Chondrocyte (in vitro differentiated cells): ENCODE results near the gene PRKAR1B. TPM values are rescaled to one million over a fixed set of nuclear protein-coding genes. Genes with fewer than 3 reads are reported as not detected.
"Not testable (repeated sequence)": the region's sequence is repeated elsewhere in the genome, so short reads cannot be mapped to it uniquely, and the experiment has no call there.

Experiments
- DNase-seq: peaks from one replicate; pipeline ENCODE4 v3.0.0; 2021; ENCODE audit warnings: mixed read lengths, low spot score
- H3K27ac Mint-ChIP-seq: one replicate; pipeline ENCODE4 v1.8.0; 2021; ENCODE audit warnings: mild to moderate bottlenecking, moderate library complexity, mixed read lengths; ENCODE audit not compliant: unreplicated experiment
- H3K27me3 Mint-ChIP-seq: 2 replicates; pipeline ENCODE4 v1.8.0; 2021; ENCODE audit warnings: low read depth, mixed read lengths
- H3K36me3 Mint-ChIP-seq: 2 replicates; pipeline ENCODE4 v1.8.0; 2021; ENCODE audit warnings: low read depth, mixed read lengths
- H3K4me1 Mint-ChIP-seq: 2 replicates; pipeline ENCODE4 v1.8.0; 2021; ENCODE audit warnings: low read depth, mild to moderate bottlenecking, mixed read lengths
- H3K4me3 Mint-ChIP-seq: one replicate; pipeline ENCODE4 v1.8.0; 2021; ENCODE audit warnings: mild to moderate bottlenecking, moderate library complexity, mixed read lengths; ENCODE audit not compliant: unreplicated experiment
- H3K9me3 Mint-ChIP-seq: 2 replicates; pipeline ENCODE4 v1.8.0; 2021; ENCODE audit warnings: low read depth, mixed read lengths
- CTCF ChIP-seq: fragments of 200-600 bp; sonication (generic); IDR thresholded peaks from 2 replicates; pipeline ENCODE4 v1.5.0; 2021; ENCODE audit warnings: antibody characterized with exemption, mild to moderate bottlenecking, moderate library complexity
- total RNA-seq: library from RNA; stranded (reverse); gene quantifications from 3 replicates; pipeline ENCODE4 v1.2.1, GENCODE V29; 2021

PRKAR1B gene
- total RNA-seq, 1 donor from 2014 or later: 7.7 TPM

- Mint-ChIP-seq H3K4me1 (peaks cover 24% of the 10 kb centered on the region), H3K27me3 (no peaks in the 10 kb centered on the region), H3K4me3 (no peak overlapping the region), H3K36me3 (no peaks in the 10 kb centered on the region), H3K27ac (no peak overlapping the region), H3K9me3 (no peaks in the 10 kb centered on the region)
- no peak for DNase-seq
- TF ChIP-seq CTCF: no peak
Measured at GRCh38 chr7:659996-660395, 67.1 kb downstream of the PRKAR1B start.

GRCh38 chr7:659306-659847 lies 67.7 kb downstream of the PRKAR1B start:
- no peak for TF ChIP-seq CTCF
- peaks cover 18% of the 10 kb centered on the region for H3K4me1 Mint-ChIP-seq
- no peaks in the 10 kb centered on the region for H3K27me3 Mint-ChIP-seq
- no peak for DNase-seq
- H3K9me3 Mint-ChIP-seq: no peaks in the 10 kb centered on the region
- no peaks in the 10 kb centered on the region for H3K36me3 Mint-ChIP-seq
- H3K4me3 Mint-ChIP-seq: no peak overlapping the region
- H3K27ac Mint-ChIP-seq: no peak overlapping the region

- no peaks in the 10 kb centered on the region for H3K9me3 Mint-ChIP-seq
- DNase-seq: no peak
- TF ChIP-seq CTCF: no peak
- no peak overlapping the region for H3K27ac Mint-ChIP-seq
- H3K36me3 Mint-ChIP-seq: no peaks in the 10 kb centered on the region
- no peak overlapping the region for H3K4me3 Mint-ChIP-seq
- peaks cover under 1% of the 10 kb centered on the region for H3K4me1 Mint-ChIP-seq
- no peaks in the 10 kb centered on the region for H3K27me3 Mint-ChIP-seq
Measured at GRCh38 chr7:657565-658119, 69.4 kb downstream of the PRKAR1B start.

GRCh38 chr7:657010-657409 lies 70.1 kb downstream of the PRKAR1B start:
- not testable (repeated sequence) for H3K27me3 Mint-ChIP-seq, DNase-seq, H3K4me3 Mint-ChIP-seq, H3K9me3 Mint-ChIP-seq, H3K27ac Mint-ChIP-seq, H3K36me3 Mint-ChIP-seq, H3K4me1 Mint-ChIP-seq

- no peaks in the 10 kb centered on the region for H3K4me1 Mint-ChIP-seq
- no peaks in the 10 kb centered on the region for H3K36me3 Mint-ChIP-seq
- no peaks in the 10 kb centered on the region for H3K27me3 Mint-ChIP-seq
- no peaks in the 10 kb centered on the region for H3K9me3 Mint-ChIP-seq
- no peak for TF ChIP-seq CTCF
- H3K27ac Mint-ChIP-seq: no peak overlapping the region
- DNase-seq: no peak
- H3K4me3 Mint-ChIP-seq: no peak overlapping the region
Measured at GRCh38 chr7:655758-656157, 71.3 kb downstream of the PRKAR1B start.
